ENCODE measurements around the gene DPP3.

DNA sequence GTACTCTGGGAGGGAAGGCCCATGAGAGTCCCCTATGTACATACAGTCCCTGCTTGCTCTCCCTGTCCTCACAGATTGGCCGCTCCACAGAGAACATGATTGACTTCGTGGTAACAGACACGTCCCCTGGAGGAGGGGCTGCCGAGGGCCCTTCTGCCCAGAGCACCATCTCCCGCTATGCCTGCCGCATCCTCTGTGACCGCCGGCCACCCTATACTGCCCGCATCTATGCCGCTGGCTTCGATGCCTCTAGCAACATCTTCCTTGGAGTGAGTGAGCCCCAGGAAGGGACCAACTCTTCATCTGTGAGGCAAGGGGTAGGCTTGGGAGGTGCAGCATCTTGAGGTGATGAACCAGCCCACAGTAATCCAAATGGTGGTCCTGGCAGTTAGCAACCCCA lies 7.1 kb upstream of the DPP3 start:
- TF ChIP-seq, protein P1, sequence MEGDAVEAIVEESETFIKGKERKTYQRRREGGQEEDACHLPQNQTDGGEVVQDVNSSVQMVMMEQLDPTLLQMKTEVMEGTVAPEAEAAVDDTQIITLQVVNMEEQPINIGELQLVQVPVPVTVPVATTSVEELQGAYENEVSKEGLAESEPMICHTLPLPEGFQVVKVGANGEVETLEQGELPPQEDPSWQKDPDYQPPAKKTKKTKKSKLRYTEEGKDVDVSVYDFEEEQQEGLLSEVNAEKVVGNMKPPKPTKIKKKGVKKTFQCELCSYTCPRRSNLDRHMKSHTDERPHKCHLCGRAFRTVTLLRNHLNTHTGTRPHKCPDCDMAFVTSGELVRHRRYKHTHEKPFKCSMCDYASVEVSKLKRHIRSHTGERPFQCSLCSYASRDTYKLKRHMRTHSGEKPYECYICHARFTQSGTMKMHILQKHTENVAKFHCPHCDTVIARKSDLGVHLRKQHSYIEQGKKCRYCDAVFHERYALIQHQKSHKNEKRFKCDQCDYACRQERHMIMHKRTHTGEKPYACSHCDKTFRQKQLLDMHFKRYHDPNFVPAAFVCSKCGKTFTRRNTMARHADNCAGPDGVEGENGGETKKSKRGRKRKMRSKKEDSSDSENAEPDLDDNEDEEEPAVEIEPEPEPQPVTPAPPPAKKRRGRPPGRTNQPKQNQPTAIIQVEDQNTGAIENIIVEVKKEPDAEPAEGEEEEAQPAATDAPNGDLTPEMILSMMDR (IDR thresholded peaks at IDR 0.05): no peak
- TF ChIP-seq POLR2AphosphoS5 (IDR thresholded peaks at IDR 0.05; ENCODE audit: low read depth, low read length): no peak

Data from Panc1 (cell line).